ENCODE data around the gene ODAPH.

ODAPH gene

GRCh38 chr4:75544870-75545269 lies 11.0 kb upstream of the ODAPH start:
- DNase-seq (ENCODE audit: low read depth), result no peak

GRCh38 chr4:75545526-75545925 lies 10.3 kb upstream of the ODAPH start:
- peak; percentile 75 for DNase-seq (ENCODE audit: low read depth)

GRCh38 chr4:75547647-75548387 lies 8.0 kb upstream of the ODAPH start:
- DNase-seq (ENCODE audit: low read depth), result peak; percentile 34

- DNase-seq (ENCODE audit: low read depth), result no peak
Measured at GRCh38 chr4:75549019-75549418, 6.8 kb upstream of the ODAPH start.

- DNase-seq (ENCODE audit: low read depth), result peak; percentile 32
Measured at GRCh38 chr4:75552452-75552851, 3.4 kb upstream of the ODAPH start.

GRCh38 chr4:75557696-75558095 lies 1.8 kb downstream of the ODAPH start:
- DNase-seq (ENCODE audit: low read depth), result no peak

GRCh38 chr4:75561789-75562188 lies 5.9 kb downstream of the ODAPH start:
- DNase-seq (ENCODE audit: low read depth), result no peak

- no peak for DNase-seq (ENCODE audit: low read depth)
Measured at GRCh38 chr4:75564023-75564422, 8.2 kb downstream of the ODAPH start.

- no peak for DNase-seq (ENCODE audit: low read depth)
Measured at GRCh38 chr4:75565481-75565880, 9.6 kb downstream of the ODAPH start.

- DNase-seq (ENCODE audit: low read depth), result no peak
Measured at GRCh38 chr4:75566911-75567310, 11.0 kb downstream of the ODAPH start.

GRCh38 chr4:75567725-75568124 lies 11.9 kb downstream of the ODAPH start:
- no peak for DNase-seq (ENCODE audit: low read depth)

GRCh38 chr4:75584067-75584466 lies 28.2 kb downstream of the ODAPH start:
- DNase-seq (ENCODE audit: low read depth), result peak; percentile 6

- DNase-seq (ENCODE audit: low read depth), result no peak
Measured at GRCh38 chr4:75593393-75593792, 37.5 kb downstream of the ODAPH start.

- no peak for DNase-seq (ENCODE audit: low read depth)
Measured at GRCh38 chr4:75596061-75596460, 40.2 kb downstream of the ODAPH start.

GRCh38 chr4:75598390-75598789 lies 42.5 kb downstream of the ODAPH start:
- DNase-seq (ENCODE audit: low read depth), result peak; percentile 55

- DNase-seq (ENCODE audit: low read depth), result no peak
Measured at GRCh38 chr4:75599647-75600046, 43.8 kb downstream of the ODAPH start.

GRCh38 chr4:75605928-75606327 lies 50.1 kb downstream of the ODAPH start:
- DNase-seq (ENCODE audit: low read depth), result peak; percentile 2

- DNase-seq (ENCODE audit: low read depth), result no peak
Measured at GRCh38 chr4:75612306-75612705, 56.4 kb downstream of the ODAPH start.
